Measurements from ENCODE around the gene RSBN1L.

GRCh38 chr7:77830649-77831355 lies 134.5 kb downstream of the RSBN1L start:
- no peak for TF ChIP-seq POLR2A (IDR thresholded peaks at IDR 0.05; ENCODE audit: extremely low read depth, insufficient read length)
- no peak for TF ChIP-seq CTCF (IDR thresholded peaks at IDR 0.05; ENCODE audit: low read depth, low read length)
- TF ChIP-seq, protein P1, sequence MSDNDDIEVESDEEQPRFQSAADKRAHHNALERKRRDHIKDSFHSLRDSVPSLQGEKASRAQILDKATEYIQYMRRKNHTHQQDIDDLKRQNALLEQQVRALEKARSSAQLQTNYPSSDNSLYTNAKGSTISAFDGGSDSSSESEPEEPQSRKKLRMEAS (IDR thresholded peaks at IDR 0.05; ENCODE audit: low read depth, low read length), result no peak
